NCI-H146 treated with DMSO at 0.1 percent for 48 hours (cell line): Measurements from ENCODE around the gene DDIAS.
"Not testable (repeated sequence)": the region's sequence is repeated elsewhere in the genome, so short reads cannot be mapped to it uniquely, and the experiment has no call there.

ENCODE experiments used
- DNase-seq: peaks from one replicate; lab custom pipeline; 2025; ENCODE audit not compliant: unreplicated experiment; lab: John Stamatoyannopoulos, UW

The DDIAS gene

GRCh38 chr11:82962021-82962420 lies 60.5 kb downstream of the DDIAS start:
- not testable (repeated sequence) for DNase-seq

GRCh38 chr11:82967381-82967780 lies 65.8 kb downstream of the DDIAS start:
- peak; percentile 15 for DNase-seq

GRCh38 chr11:82969811-82970210 lies 68.3 kb downstream of the DDIAS start:
- DNase-seq = no peak

DNA sequence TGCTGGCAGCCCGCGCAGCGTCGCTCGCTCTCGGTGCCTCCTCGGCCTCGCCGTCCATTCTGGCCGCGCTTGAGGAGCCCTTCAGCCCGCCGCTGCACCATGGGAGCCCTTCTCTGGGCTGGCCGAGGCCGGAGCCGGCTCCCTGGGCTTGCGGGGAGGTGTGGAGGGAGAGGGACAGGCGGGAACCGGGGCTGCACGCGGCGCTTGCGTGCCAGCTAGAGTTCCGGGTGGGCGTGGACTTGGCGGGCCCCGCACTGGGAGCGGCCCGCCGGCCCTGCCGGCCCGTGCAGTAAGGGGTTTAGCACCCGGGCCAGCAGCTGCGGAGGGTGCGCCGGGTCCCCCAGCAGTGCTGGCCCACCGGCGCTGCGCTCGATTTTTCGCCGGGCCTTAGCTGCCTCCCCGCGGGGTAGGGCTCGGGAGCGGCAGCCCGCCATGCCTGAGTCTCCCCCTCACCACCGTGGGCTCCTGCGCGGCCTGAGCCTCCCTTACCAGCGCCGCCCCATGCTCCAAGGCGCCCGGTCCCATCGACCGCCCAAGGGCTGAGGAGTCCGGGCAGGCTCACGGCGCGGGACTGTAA lies 69.1 kb downstream of the DDIAS start:
- not testable (repeated sequence) for DNase-seq

- DNase-seq = not testable (repeated sequence)
These were observed 70.0 kb downstream of the DDIAS start for GRCh38 chr11:82971519-82971946.

DNA sequence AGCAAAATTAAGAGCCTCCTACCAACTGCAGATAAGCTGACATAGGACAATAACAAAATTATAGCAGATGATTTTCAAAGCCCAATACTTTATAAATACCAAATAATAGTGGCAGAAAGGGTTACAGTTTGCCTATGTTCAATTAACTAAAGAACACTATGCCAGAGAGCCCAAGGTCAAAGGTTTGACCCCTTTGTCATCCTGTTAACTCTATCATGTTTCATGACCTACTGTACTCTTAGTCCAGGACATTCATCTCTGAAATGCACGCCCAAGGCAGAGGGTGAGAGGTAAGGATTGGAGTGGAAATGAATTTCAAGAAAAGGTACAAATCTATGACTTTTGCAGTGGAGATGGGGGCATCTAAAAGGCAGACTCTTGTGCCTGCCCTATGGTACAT lies 70.6 kb downstream of the DDIAS start:
- no peak for DNase-seq

GRCh38 chr11:82974135-82974534 lies 72.6 kb downstream of the DDIAS start:
- no peak for DNase-seq

GRCh38 chr11:82974851-82975250 lies 73.3 kb downstream of the DDIAS start:
- DNase-seq = no peak

- no peak for DNase-seq
These were observed 74.3 kb downstream of the DDIAS start for GRCh38 chr11:82975882-82976281.

- no peak for DNase-seq
These were observed 75.2 kb downstream of the DDIAS start for GRCh38 chr11:82976786-82977185.

DNA sequence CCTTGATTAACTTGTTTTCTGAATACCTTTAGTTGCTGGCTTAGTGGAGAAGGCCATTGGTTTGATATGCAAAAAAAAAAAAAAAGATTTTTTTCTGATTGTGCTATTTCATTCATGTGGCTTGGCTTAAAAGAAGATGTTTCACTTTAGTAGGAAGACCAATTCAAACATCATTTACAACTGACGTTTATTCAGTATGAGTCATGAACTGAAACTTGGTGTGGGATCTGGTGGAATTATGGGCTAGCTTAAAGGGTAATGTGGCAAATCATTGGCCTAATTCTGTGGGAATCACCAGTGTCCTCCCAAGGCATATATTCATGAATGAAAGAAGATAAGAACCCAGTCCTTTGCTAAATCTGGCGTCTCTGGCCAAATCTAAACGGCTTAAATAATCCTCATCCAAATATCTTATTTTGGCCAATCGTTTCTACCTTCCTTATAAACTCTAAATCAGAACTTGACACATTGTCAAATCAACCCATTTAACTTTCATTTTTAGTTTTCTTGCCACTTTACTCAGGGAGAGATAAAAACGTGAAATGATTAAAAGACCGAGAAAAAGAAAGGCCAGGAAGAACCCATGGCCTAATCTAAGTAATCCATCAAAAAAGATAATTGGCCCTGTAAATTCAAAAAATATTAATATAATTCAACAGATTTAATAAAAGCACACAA lies 77.0 kb downstream of the DDIAS start:
- DNase-seq = no peak

DNA sequence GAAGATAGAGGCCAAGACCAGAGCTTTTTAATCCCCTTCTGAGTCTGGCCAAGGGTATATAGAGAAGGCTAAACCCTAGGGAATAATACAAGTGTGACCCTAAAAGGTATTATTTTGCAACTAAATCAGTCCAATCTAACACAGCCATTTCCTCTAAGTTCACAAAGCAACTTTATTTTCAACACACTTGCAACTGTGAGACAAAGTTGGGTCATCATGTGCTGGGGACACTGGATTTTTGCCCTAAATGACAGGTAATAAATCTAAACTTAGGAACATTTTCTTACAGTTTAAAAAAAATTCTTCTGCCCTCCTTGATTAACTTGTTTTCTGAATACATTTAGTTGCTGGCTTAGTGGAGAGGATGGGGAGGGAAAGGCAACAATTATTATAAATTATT lies 78.3 kb downstream of the DDIAS start:
- DNase-seq = no peak

DNA sequence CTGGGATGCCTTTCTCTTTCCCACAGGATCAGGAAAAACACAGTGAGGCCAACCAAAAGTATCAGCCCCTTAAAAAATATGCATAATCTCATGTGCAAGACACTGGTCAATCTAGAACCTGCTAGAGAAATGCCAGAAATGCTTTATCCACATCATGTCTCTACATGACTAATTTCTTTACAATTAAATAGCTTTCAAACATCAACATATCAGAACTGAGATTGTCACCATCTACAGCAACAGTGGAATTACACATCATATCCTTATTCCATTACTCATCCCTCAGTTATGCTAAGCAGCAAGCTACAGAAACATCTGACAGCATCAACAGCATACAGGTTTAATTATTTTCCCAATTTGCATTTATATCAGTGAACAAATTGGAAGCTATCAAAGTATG lies 78.8 kb downstream of the DDIAS start:
- no peak for DNase-seq

GRCh38 chr11:82980947-82981346 lies 79.4 kb downstream of the DDIAS start:
- DNase-seq = no peak

DNA sequence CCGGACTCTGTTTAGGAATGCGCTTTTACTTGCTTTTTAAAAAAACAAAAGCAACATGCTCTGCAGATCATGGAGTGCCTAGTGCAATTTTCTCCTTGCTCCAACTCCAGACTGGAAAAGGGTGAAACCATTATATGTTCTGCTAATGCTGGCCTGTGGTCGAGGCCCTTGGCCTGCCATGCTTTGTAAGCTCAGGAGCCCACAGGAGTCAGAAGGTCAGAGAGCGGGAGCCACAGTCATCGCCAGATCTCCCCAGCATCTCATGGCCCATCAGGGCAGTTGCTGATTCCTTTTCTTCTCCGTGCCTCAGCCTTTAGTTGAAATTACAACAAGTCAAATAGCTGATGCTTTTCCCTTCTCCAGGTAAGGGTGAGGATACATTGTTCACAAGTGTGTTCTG lies 80.3 kb downstream of the DDIAS start:
- DNase-seq = no peak
